Psoas muscle (tissue), 8 donors: ENCODE measurements around the gene SCUBE1. TPM values are rescaled to one million over a fixed set of nuclear protein-coding genes. Genes with fewer than 3 reads are reported as not detected.

Experiments
- ATAC-seq, 4 donors: fragments of 200-7000 bp; cut with Tn5 transposase; one replicate each; pipeline ENCODE4 v1.9.1; 2020; ENCODE audit warnings: moderate library complexity in 3 of 4, mild to moderate bottlenecking in 2 of 4
- DNase-seq, 2 donors: peaks; one replicate each; pipeline ENCODE4 v3.0.0-alpha.2; 2020
- H3K27ac ChIP-seq: fragments of 200-600 bp; one replicate; pipeline ENCODE4 v1.8.0; 2022
- H3K27me3 ChIP-seq, 3 donors: fragments of 200-600 bp in 1 of 3; one replicate each; pipeline versions ENCODE4 v1.6.1 to v1.8.0; 2013 to 2022; ENCODE audit warnings: low read length in 2 of 3, mild to moderate bottlenecking in 2 of 3, moderate library complexity in 1 of 3; ENCODE audit not compliant: insufficient read depth in 3 of 3
- H3K36me3 ChIP-seq, 2 donors: fragments of 200-600 bp in 1 of 2; one replicate each; pipeline versions ENCODE4 v1.6.1 to v1.8.0; 2013 to 2022; ENCODE audit warnings: low read depth in 1 of 2, mild to moderate bottlenecking in 1 of 2, moderate library complexity in 1 of 2; ENCODE audit not compliant: insufficient read depth in 1 of 2
- H3K4me1 ChIP-seq: fragments of 200-600 bp; one replicate; pipeline ENCODE4 v1.8.0; 2022
- H3K4me3 ChIP-seq: fragments of 200-600 bp; one replicate; pipeline ENCODE4 v1.8.0; 2022; ENCODE audit warnings: mild to moderate bottlenecking
- H3K9me3 ChIP-seq: fragments of 200-600 bp; one replicate; pipeline ENCODE4 v1.8.0; 2022
- WGBS, 3 donors: extraction: QIAGEN DNeasy Blood & Tissue Kit; methylation state at CpG; one replicate each; pipeline versions ENCODE4 v1.1.6 to v1.1.7; 2013; 5-methylcytosine and 5-hydroxymethylcytosine counted together
- intact Hi-C, 2 donors: fragments of 100-400 bp; cut with DNase I; formaldehyde crosslinking; loops; one replicate each; pipeline versions ENCODE4 v1.11.0 to v1.14.2; 2022
- polyA plus RNA-seq, 3 donors: library from polyadenylated mRNA; stranded (reverse); fragments of 200-250 nt; gene quantifications; one replicate each; pipeline ENCODE4 v1.2.3, GENCODE V29; 2013
- total RNA-seq, 4 donors: library from RNA; stranded (reverse); fragmentation: NEBNext Ultra II Directional in 2 of 4; extraction: Animal tissue kit (Norgen Biotek cat#: 25700) in 2 of 4; gene quantifications; one replicate each; pipeline versions ENCODE4 v1.2.1 to v1.2.4, GENCODE V29; 2021 to 2023
- TF ChIP-seq, protein P1 (sequence below): fragments of 200-600 bp; IDR thresholded peaks from one replicate; pipeline ENCODE4 v1.8.0; 2022; ENCODE audit warnings: antibody characterized with exemption
- donor health status: healthy with polysubstance abuse.
- donor health status: DM: no; HTN: no; CAD: no; lungs with moderate emphysema.
- donor health status: Bipolar disorder and iron deficiency.
- donor health status: healthy.
- donor health status: DM: yes; HTN: yes; CAD: no.
- donor health status: DM: no; HTN: no; CAD: no.
- donor health status: DM: no; HTN: no; CAD: no.
- donor health status: DM: yes; HTN: yes; CAD: no.

Gene SCUBE1
- total and polyA plus RNA-seq, 7 donors: 0.04 to 0.19 (median 0.08) TPM

DNA sequence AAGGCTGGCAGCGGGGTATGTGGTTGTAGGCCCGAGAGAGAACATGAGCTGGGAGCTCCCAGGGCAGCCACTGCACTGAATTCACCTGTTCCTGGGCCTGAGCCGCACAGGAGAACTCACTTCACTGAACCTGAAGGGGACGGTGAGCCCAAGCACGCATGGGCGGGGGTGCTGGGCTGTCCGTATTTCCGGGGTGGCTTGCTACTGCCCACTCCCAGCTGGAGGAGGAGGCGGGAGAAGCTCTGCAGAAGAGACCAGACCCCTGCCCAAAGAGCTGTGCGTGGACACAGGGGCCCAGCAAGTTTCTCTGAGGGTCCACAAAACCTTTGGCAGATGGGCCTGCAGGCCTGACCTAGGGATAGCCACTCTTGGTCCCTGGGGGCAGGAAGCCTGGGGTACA lies 161.1 kb downstream of the SCUBE1 start:
- H3K4me1 ChIP-seq: peaks cover 5% of the 10 kb centered on the region
- no peak overlapping the region for H3K4me3 ChIP-seq
- TF ChIP-seq, protein P1, sequence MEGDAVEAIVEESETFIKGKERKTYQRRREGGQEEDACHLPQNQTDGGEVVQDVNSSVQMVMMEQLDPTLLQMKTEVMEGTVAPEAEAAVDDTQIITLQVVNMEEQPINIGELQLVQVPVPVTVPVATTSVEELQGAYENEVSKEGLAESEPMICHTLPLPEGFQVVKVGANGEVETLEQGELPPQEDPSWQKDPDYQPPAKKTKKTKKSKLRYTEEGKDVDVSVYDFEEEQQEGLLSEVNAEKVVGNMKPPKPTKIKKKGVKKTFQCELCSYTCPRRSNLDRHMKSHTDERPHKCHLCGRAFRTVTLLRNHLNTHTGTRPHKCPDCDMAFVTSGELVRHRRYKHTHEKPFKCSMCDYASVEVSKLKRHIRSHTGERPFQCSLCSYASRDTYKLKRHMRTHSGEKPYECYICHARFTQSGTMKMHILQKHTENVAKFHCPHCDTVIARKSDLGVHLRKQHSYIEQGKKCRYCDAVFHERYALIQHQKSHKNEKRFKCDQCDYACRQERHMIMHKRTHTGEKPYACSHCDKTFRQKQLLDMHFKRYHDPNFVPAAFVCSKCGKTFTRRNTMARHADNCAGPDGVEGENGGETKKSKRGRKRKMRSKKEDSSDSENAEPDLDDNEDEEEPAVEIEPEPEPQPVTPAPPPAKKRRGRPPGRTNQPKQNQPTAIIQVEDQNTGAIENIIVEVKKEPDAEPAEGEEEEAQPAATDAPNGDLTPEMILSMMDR: no peak
- H3K9me3 ChIP-seq: no peaks in the 10 kb centered on the region
- DNase-seq: no peak
- no peak for ATAC-seq
- H3K27me3 ChIP-seq: no peaks in the 10 kb centered on the region
- H3K36me3 ChIP-seq: peaks cover 3 to 47% of the 10 kb centered on the region in 2 donors
- intact Hi-C loops: no loop called here
- H3K27ac ChIP-seq: no peak overlapping the region
- 93 to 95% (median 94%) methylated on average over 10 of the region's 10 CpGs for WGBS, 3 donors

DNA sequence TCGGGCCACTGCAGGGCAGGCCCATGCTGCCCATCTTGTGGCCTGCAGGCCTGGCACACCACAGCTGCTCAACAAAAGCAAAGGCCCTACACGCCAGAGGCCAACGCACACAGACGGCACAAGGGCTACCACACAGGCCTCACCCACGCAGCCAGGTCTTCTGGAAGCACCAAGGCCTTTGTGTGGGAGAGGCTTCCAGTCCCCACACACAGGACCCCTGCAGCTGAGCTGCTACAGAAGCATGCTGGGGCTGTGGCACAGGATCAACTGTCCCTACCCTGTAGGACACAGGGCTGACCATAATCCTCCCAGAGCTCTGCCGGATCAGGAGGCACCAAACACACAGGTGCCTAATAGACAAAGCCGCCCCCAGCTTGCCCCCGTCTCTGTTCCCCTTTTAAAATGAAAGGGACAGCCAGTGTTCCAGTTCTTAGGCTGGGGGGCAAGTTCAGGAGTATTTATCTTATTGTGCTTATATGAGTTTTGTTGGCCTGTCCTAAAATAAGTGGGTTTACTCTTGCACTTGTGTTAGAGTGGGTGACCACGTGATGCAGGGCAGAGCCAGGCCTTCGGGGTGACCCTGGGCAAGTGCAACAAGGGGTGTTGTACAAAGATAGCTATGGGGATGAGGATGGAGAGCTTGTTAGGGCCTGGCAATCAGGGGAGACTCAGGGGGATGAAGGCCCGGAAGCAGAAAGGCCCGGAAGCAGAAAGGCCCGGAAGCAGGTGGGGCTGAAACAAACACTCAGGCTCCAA lies 161.7 kb downstream of the SCUBE1 start:
- Histone ChIP-seq H3K4me1 (peaks cover 5% of the 10 kb centered on the region), H3K36me3 (peaks cover 3 to 53% of the 10 kb centered on the region in 2 donors), H3K4me3 (no peak overlapping the region), H3K27ac (no peak overlapping the region), H3K27me3 (no peaks in the 10 kb centered on the region), H3K9me3 (no peaks in the 10 kb centered on the region)
- no peak for ATAC-seq
- TF ChIP-seq, protein P1: no peak
- DNase-seq: no peak
- intact Hi-C loops: no loop called here
- 92 to 93% (median 92%) methylated on average over 12 to 13 of the region's 13 CpGs for WGBS, 3 donors

DNA sequence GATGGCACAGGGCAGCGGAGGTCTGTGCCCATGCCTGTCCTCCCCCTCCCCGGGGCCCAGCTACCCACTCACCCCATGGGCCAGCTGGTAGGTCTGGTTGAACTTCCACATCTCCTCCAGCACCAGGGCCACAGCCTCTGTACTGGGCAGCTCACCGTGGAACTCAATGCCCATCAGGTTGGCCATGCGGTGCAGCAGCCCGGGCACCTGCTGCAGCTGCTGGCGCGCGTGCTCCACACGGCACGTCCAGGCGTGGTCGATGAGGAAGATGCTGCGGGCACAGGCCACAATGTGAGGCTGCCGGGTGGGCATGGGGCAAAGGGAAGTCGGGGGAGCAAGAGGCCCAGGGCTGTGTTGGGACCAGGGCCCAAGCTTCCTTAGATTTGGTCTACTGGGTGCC lies 162.5 kb downstream of the SCUBE1 start:
- DNase-seq (no peak), ATAC-seq (no peak)
- TF ChIP-seq, protein P1: no peak
- no peaks in the 10 kb centered on the region for H3K27me3 ChIP-seq
- 92% methylated on average over 14 to 15 of the region's 15 CpGs for WGBS, 3 donors
- intact Hi-C loops: no loop called here
- H3K4me1 ChIP-seq: peaks cover 4% of the 10 kb centered on the region
- no peak overlapping the region for H3K27ac ChIP-seq
- peaks cover 3 to 61% of the 10 kb centered on the region in 2 donors for H3K36me3 ChIP-seq
- no peaks in the 10 kb centered on the region for H3K9me3 ChIP-seq
- no peak overlapping the region for H3K4me3 ChIP-seq

DNA sequence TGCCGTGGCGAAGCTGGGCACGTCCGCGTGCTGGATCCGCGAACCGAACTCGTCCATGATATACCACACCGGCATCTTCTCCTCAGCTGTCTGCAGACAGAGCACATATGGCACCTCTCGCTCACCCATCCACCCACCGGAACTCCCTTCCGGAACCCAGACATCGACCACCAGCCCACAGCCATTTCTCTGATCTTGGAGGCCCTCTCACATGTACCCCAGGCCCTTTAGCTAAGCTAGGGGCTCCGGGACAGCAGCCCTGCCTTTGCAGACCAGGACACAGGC lies 163.3 kb downstream of the SCUBE1 start:
- peaks cover 3 to 69% of the 10 kb centered on the region in 2 donors for H3K36me3 ChIP-seq
- H3K27ac ChIP-seq: no peak overlapping the region
- 95 to 98% (median 97%) methylated on average over 15 of the region's 15 CpGs for WGBS, 3 donors
- TF ChIP-seq, protein P1: no peak
- no peaks in the 10 kb centered on the region for H3K4me1 ChIP-seq
- H3K9me3 ChIP-seq: no peaks in the 10 kb centered on the region
- DNase-seq (no peak), ATAC-seq (no peak)
- H3K4me3 ChIP-seq: no peak overlapping the region
- intact Hi-C loops: no loop called here
- H3K27me3 ChIP-seq: no peaks in the 10 kb centered on the region
